ENCODE data around the gene OPRM1.

The OPRM1 gene

DNA sequence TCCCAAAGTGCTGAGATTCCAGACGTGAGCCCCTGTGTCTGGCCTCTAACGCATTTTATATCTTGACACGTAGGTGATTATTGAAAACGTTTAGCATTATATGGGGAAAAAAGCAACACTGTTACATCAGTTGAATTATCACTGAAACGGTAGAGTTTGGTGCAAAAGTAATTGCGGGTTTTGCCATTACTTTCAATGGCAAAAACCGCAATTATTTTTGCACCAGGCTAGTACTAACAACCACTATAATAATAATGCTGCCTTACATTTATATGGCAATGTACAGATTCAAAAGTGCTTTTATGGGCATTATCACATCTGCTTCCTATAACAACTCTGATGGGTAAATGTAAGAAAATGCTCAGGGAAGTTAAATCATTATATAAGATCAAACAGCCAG, 57.3 kb downstream of the OPRM1 start:
- no peak for DNase-seq (ENCODE audit: low read depth)
- H3K4me3 ChIP-seq (ENCODE audit: low read depth, low read length), result no peak overlapping the region
- TF ChIP-seq, protein P1, sequence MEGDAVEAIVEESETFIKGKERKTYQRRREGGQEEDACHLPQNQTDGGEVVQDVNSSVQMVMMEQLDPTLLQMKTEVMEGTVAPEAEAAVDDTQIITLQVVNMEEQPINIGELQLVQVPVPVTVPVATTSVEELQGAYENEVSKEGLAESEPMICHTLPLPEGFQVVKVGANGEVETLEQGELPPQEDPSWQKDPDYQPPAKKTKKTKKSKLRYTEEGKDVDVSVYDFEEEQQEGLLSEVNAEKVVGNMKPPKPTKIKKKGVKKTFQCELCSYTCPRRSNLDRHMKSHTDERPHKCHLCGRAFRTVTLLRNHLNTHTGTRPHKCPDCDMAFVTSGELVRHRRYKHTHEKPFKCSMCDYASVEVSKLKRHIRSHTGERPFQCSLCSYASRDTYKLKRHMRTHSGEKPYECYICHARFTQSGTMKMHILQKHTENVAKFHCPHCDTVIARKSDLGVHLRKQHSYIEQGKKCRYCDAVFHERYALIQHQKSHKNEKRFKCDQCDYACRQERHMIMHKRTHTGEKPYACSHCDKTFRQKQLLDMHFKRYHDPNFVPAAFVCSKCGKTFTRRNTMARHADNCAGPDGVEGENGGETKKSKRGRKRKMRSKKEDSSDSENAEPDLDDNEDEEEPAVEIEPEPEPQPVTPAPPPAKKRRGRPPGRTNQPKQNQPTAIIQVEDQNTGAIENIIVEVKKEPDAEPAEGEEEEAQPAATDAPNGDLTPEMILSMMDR (IDR thresholded peaks at IDR 0.05; ENCODE audit: insufficient read depth, low read depth, low read length, missing control alignments), result no peak

DNA sequence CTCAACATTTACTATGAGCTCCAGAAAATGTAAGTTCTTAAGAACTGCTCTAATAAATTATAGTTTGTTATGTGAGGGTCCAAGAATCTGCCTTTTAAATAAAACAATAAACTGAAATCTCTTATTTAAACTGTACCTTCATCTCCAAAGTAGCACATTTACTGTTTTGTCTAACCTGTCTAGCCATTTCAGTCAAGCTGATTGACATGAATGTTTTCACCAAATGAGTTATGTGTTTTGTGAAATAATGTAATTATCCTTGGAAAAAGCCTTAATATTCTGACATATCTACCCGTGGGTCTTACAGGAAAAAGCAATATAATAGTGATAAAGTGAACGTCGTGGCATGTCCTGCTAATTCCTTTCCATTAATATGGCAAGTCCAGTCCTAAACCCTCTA, 57.8 kb downstream of the OPRM1 start:
- TF ChIP-seq, protein P1 (IDR thresholded peaks at IDR 0.05; ENCODE audit: insufficient read depth, low read depth, low read length, missing control alignments), result no peak
- H3K4me3 ChIP-seq (ENCODE audit: low read depth, low read length), result no peak overlapping the region
- no peak for DNase-seq (ENCODE audit: low read depth)

DNA sequence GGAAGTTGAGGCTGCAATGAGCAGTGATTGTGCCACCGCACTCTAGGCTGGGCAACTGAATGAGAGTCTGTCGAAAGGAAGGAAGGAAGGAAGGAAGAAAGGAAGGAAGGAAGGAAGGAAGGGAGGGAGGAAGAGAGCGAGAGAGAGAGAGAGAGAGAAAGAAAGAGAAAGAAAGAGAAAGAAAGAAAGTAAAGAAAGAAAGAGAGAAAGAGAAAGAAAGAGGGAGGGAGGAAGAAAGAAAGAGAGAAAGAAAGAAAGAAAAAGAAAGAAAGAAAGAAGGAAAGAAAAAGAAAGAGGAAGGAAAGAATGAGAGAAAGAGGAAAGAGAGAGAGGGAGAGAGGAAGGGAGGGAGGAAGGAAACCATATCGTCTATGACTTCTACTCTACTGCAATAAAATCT, 60.2 kb downstream of the OPRM1 start:
- TF ChIP-seq, protein P1 (IDR thresholded peaks at IDR 0.05; ENCODE audit: insufficient read depth, low read depth, low read length, missing control alignments), result no peak
- no peak overlapping the region for H3K4me3 ChIP-seq (ENCODE audit: low read depth, low read length)
- no peak for DNase-seq (ENCODE audit: low read depth)

DNA sequence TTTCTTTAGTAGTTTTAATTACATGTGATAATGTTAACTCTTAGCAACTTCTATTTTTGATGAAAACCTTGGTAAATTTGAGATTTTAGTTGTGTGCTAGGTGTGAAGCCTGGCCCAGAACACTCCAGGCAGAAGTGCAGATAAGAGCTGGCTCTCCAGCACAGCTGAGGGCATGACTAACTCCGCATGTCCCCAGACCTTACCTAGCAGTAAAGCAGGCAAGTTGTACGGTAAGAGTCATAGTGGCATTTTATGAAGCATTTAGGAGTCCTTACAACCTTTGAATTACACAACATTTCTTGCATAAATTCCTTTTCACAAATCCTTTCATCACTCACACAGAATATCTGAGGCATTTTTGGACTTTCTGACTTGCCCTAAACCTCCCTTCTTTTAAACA, 67.2 kb downstream of the OPRM1 start:
- TF ChIP-seq, protein P1 (IDR thresholded peaks at IDR 0.05; ENCODE audit: insufficient read depth, low read depth, low read length, missing control alignments), result no peak
- no peak for DNase-seq (ENCODE audit: low read depth)
- H3K4me3 ChIP-seq (ENCODE audit: low read depth, low read length), result no peak overlapping the region

DNA sequence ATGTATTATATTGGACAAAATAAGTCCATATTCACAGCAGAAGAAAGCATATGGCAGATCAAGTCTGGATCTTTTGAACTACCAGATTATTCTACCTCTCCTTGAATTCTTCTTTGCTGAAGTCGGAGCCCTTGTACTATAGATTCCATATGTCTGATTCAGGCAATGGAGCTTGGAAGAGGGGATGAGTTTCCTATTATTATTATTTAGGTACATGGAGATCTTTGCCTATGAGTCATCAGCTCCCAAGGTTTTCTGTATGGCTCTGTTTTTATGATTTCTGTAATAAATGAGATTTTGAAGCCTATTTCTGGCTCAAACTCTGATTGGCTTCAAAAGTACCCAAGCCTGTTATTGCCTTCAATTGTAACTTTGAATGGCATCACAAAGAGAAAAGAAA, 72.0 kb downstream of the OPRM1 start:
- DNase-seq (ENCODE audit: low read depth), result no peak
- H3K4me3 ChIP-seq (ENCODE audit: low read depth, low read length), result no peak overlapping the region
- TF ChIP-seq, protein P1 (IDR thresholded peaks at IDR 0.05; ENCODE audit: insufficient read depth, low read depth, low read length, missing control alignments), result no peak

DNA sequence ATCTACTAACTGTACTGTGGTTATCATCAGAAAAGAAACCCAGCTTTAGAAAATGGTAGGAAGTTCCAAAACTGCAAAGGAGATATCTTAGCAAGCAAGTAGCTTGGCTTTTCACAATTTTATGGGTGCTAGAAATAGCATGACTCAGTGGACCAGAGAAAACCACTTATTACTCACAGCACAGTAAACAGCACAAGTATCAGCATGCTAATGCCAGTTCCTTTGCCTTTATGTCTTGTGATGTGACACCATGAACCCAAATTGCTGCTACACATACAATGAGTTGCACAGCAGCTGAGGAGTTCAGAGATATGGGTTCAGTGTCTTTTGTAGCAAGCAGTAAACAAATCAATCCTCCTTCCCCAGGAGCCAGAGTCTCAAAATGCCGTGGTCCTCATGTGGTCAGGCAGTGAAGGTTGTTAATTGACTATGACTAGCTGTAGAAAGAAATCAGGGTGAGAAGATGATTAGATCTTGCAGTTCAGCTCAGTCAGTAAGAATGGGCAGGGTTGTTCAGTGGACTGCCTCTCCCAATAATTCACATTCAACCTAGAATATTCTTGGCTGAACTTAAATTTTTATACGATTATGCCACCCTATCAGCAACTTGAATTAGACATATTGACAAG, 73.3 kb downstream of the OPRM1 start:
- DNase-seq (ENCODE audit: low read depth), result no peak
- H3K4me3 ChIP-seq (ENCODE audit: low read depth, low read length), result no peak overlapping the region
- TF ChIP-seq, protein P1 (IDR thresholded peaks at IDR 0.05; ENCODE audit: insufficient read depth, low read depth, low read length, missing control alignments), result no peak

DNA sequence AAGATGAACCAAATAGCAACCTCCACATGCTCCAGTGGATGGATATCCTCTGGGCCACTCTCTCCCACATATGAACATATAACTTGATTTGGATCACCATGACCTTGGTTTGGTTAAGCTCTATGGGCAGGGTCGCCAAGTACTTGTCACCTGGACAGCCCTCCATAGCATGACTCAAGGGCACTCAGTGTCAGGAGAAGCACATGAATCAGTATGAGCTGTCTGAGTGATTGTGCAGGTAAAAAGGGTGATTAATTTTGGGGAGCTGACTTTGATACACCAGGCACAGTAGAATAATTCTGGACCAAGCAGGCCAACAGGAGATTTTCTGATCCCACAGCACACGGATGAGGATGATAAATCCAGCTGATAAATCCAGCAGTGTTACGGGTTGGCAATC, 74.4 kb downstream of the OPRM1 start:
- no peak overlapping the region for H3K4me3 ChIP-seq (ENCODE audit: low read depth, low read length)

More for the DNA sequence above, 74.4 kb downstream of the OPRM1 start:
- TF ChIP-seq, protein P1 (IDR thresholded peaks at IDR 0.05; ENCODE audit: insufficient read depth, low read depth, low read length, missing control alignments), result no peak
- no peak for DNase-seq (ENCODE audit: low read depth)
